Measurements from ENCODE around the gene ZBED5. TPM values are rescaled to one million over a fixed set of nuclear protein-coding genes. Genes with fewer than 3 reads are reported as not detected.
"Not testable (repeated sequence)": the region's sequence is repeated elsewhere in the genome, so short reads cannot be mapped to it uniquely, and the experiment has no call there.

The ZBED5 gene
- total RNA-seq, 1 experiment from 2014 or later = 73.8 TPM

- H3K27ac ChIP-seq = no peak overlapping the region
- no peaks in the 10 kb centered on the region for H3K27me3 ChIP-seq
- no peaks in the 10 kb centered on the region for H3K36me3 ChIP-seq
- H3K4me3 ChIP-seq = no peak overlapping the region
- H3K4me1 ChIP-seq = no peaks in the 10 kb centered on the region
- peaks cover 2% of the 10 kb centered on the region; the same call in 1 of the 2 replicates for H3K9me3 ChIP-seq (replicated peaks)
- DNase-seq = no peak
Measured at GRCh38 chr11:10829139-10829538, 28.7 kb downstream of the ZBED5 start.

- H3K4me1 ChIP-seq = no peaks in the 10 kb centered on the region
Measured at GRCh38 chr11:10828402-10828801, 29.5 kb downstream of the ZBED5 start.

GRCh38 chr11:10824888-10825287 is 33.0 kb downstream of the ZBED5 start:
- Histone ChIP-seq H3K27ac (no peak overlapping the region), H3K27me3 (no peaks in the 10 kb centered on the region), H3K4me3 (no peak overlapping the region), H3K4me1 (no peaks in the 10 kb centered on the region), H3K9me3 (replicated peaks) (no peaks in the 10 kb centered on the region; the same call in 1 of the 2 replicates), H3K36me3 (no peaks in the 10 kb centered on the region)
- no peak for DNase-seq

More at GRCh38 chr11:10828402-10828801, 29.5 kb downstream of the ZBED5 start:
- no peak for DNase-seq
- no peak overlapping the region for H3K4me3 ChIP-seq
- H3K27ac ChIP-seq = no peak overlapping the region
- H3K9me3 ChIP-seq (replicated peaks) = peaks cover 2% of the 10 kb centered on the region; the same call in 1 of the 2 replicates
- no peaks in the 10 kb centered on the region for H3K27me3 ChIP-seq
- no peaks in the 10 kb centered on the region for H3K36me3 ChIP-seq

GRCh38 chr11:10823152-10823579 is 34.7 kb downstream of the ZBED5 start:
- no peak for DNase-seq
- no peaks in the 10 kb centered on the region; the same call in 1 of the 2 replicates for H3K9me3 ChIP-seq (replicated peaks)
- H3K4me3 ChIP-seq = no peak overlapping the region
- H3K4me1 ChIP-seq = no peaks in the 10 kb centered on the region
- H3K36me3 ChIP-seq = no peaks in the 10 kb centered on the region
- no peak overlapping the region for H3K27ac ChIP-seq
- no peaks in the 10 kb centered on the region for H3K27me3 ChIP-seq

- H3K36me3 ChIP-seq; H3K27ac ChIP-seq; H3K9me3 ChIP-seq (replicated peaks); DNase-seq; H3K27me3 ChIP-seq; H3K4me3 ChIP-seq; H3K4me1 ChIP-seq: not testable (repeated sequence)
Measured at GRCh38 chr11:10822491-10822890, 35.4 kb downstream of the ZBED5 start.

- H3K9me3 ChIP-seq (replicated peaks) = no peaks in the 10 kb centered on the region
- H3K27ac ChIP-seq = no peak overlapping the region
- H3K4me3 ChIP-seq = no peak overlapping the region
- H3K36me3 ChIP-seq = no peaks in the 10 kb centered on the region
- H3K4me1 ChIP-seq = no peaks in the 10 kb centered on the region
- DNase-seq = no peak
- no peaks in the 10 kb centered on the region for H3K27me3 ChIP-seq
Measured at GRCh38 chr11:10818594-10818993, 39.3 kb downstream of the ZBED5 start.

- no peak for DNase-seq
- no peaks in the 10 kb centered on the region for H3K36me3 ChIP-seq
- H3K27me3 ChIP-seq = no peaks in the 10 kb centered on the region
- no peak overlapping the region for H3K27ac ChIP-seq
- no peaks in the 10 kb centered on the region for H3K4me1 ChIP-seq
- no peak overlapping the region for H3K4me3 ChIP-seq
- no peaks in the 10 kb centered on the region for H3K9me3 ChIP-seq (replicated peaks)
Measured at GRCh38 chr11:10813945-10814344, 43.9 kb downstream of the ZBED5 start.

GRCh38 chr11:10809373-10810160 is 48.3 kb downstream of the ZBED5 start:
- Histone ChIP-seq H3K36me3 (peaks cover 36% of the 10 kb centered on the region), H3K4me1 (peaks cover 11% of the 10 kb centered on the region), H3K4me3 (peak overlapping the region; percentile 98), H3K9me3 (replicated peaks) (no peaks in the 10 kb centered on the region), H3K27ac (peak overlapping the region; percentile 99), H3K27me3 (no peaks in the 10 kb centered on the region)
- peak; percentile 42 to 66 for DNase-seq

- Histone ChIP-seq H3K9me3 (replicated peaks) (no peaks in the 10 kb centered on the region), H3K4me3 (peak within 1 kb of the TSS; percentile 98), H3K36me3 (peaks cover 44% of the 10 kb centered on the region), H3K27me3 (no peaks in the 10 kb centered on the region), H3K27ac (peak within 1 kb of the TSS; percentile 99), H3K4me1 (peaks cover 11% of the 10 kb centered on the region)
- DNase-seq = peak; percentile 99
Measured at GRCh38 chr11:10808553-10809372, 49.1 kb downstream of the ZBED5 start, which contains the start of gene EIF4G2. EIF4G2 (minus strand) TSS chr11:10808926.

- H3K27me3 ChIP-seq = no peaks in the 10 kb centered on the region
- peak overlapping the region; percentile 98 for H3K4me3 ChIP-seq
- H3K9me3 ChIP-seq (replicated peaks) = no peaks in the 10 kb centered on the region
- no peak for DNase-seq
- peaks cover 50% of the 10 kb centered on the region for H3K36me3 ChIP-seq
- peak overlapping the region; percentile 99 for H3K27ac ChIP-seq
- peaks cover 11% of the 10 kb centered on the region for H3K4me1 ChIP-seq
Measured at GRCh38 chr11:10808235-10808552, 49.7 kb downstream of the ZBED5 start.

- H3K9me3 ChIP-seq (replicated peaks) = no peaks in the 10 kb centered on the region
- H3K4me1 ChIP-seq = peaks cover 11% of the 10 kb centered on the region
- peak overlapping the region; percentile 98 for H3K4me3 ChIP-seq
- no peaks in the 10 kb centered on the region for H3K27me3 ChIP-seq
- H3K27ac ChIP-seq = peak overlapping the region; percentile 99
- peak; percentile 66 to 68 for DNase-seq
- H3K36me3 ChIP-seq = peaks cover 55% of the 10 kb centered on the region
Measured at GRCh38 chr11:10807493-10808234, 50.2 kb downstream of the ZBED5 start.

- DNase-seq = no peak
- Histone ChIP-seq H3K9me3 (replicated peaks) (no peaks in the 10 kb centered on the region), H3K27me3 (no peaks in the 10 kb centered on the region), H3K27ac (no peak overlapping the region), H3K4me3 (peak overlapping the region; percentile 98; the same call in 1 of the 2 replicates), H3K4me1 (peaks cover 11% of the 10 kb centered on the region), H3K36me3 (peaks cover 70% of the 10 kb centered on the region)
Measured at GRCh38 chr11:10806206-10806605, 51.6 kb downstream of the ZBED5 start.

- no peaks in the 10 kb centered on the region for H3K9me3 ChIP-seq (replicated peaks)
- H3K27ac ChIP-seq = no peak overlapping the region
- peaks cover 11% of the 10 kb centered on the region for H3K4me1 ChIP-seq
- no peaks in the 10 kb centered on the region for H3K27me3 ChIP-seq
- no peak for DNase-seq
- H3K4me3 ChIP-seq = no peak overlapping the region
- H3K36me3 ChIP-seq = peaks cover 74% of the 10 kb centered on the region
Measured at GRCh38 chr11:10805741-10806140, 52.1 kb downstream of the ZBED5 start.

GRCh38 chr11:10803676-10804075 is 54.2 kb downstream of the ZBED5 start:
- peaks cover 11% of the 10 kb centered on the region for H3K4me1 ChIP-seq
- peaks cover 95% of the 10 kb centered on the region for H3K36me3 ChIP-seq
- H3K4me3 ChIP-seq = no peak overlapping the region
- no peak for DNase-seq
- H3K27ac ChIP-seq = no peak overlapping the region
- H3K27me3 ChIP-seq = no peaks in the 10 kb centered on the region
- H3K9me3 ChIP-seq (replicated peaks) = no peaks in the 10 kb centered on the region
